ENCODE measurements around the gene EXOC2.

GRCh38 chr6:611928-612327, 81.0 kb downstream of the EXOC2 start:
- TF ChIP-seq EZH2 (IDR thresholded peaks at IDR 0.05; ENCODE audit: borderline replicate concordance, low read depth, low read length, severe bottlenecking): no peak
- no peak for TF ChIP-seq POLR2AphosphoS5 (IDR thresholded peaks at IDR 0.05; ENCODE audit: insufficient read depth, low read depth, low read length)
- TF ChIP-seq CTCF (IDR thresholded peaks at IDR 0.05; ENCODE audit: extremely low read depth in 1 of 2, insufficient read depth in 1 of 2, low read depth in 1 of 2, low read length in 2 of 2): no peak
